ENCODE data around the gene PCDHGA4. TPM values are rescaled to one million over a fixed set of nuclear protein-coding genes. Genes with fewer than 3 reads are reported as not detected.

The PCDHGA4 gene
- 1.5 and 2.7 TPM in 2 replicates for total RNA-seq

DNA sequence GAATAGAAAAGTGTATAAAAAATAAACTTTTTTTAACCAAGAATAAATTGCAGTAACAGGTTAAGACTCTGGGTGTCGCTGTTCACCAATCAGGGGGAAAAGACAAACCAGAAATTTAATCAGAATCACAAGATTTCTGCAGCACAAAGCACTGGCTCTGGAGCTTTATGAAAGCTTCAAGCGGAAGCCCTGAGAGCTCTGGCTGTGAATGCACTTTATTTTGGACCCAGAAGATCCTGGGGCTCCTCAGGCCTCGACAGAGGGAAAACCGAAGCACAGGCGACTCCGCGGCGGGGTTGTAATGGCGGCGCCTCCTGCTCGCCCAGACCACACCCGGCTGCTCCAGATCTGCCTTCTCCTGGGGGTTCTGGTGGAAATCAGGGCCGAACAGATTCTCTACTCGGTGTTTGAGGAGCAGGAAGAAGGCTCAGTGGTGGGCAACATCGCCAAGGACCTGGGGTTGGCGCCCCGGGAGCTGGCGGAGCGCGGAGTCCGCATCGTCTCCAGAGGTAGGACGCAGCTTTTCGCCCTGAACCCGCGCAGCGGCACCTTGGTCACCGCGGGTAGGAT is at the start of gene PCDHGA4:
Gene PCDHGA4, plus strand, starts transcription at position 122 of the 570 bp plus-strand sequence. Its CDS starts 87 bp downstream, at position 209.

DNA sequence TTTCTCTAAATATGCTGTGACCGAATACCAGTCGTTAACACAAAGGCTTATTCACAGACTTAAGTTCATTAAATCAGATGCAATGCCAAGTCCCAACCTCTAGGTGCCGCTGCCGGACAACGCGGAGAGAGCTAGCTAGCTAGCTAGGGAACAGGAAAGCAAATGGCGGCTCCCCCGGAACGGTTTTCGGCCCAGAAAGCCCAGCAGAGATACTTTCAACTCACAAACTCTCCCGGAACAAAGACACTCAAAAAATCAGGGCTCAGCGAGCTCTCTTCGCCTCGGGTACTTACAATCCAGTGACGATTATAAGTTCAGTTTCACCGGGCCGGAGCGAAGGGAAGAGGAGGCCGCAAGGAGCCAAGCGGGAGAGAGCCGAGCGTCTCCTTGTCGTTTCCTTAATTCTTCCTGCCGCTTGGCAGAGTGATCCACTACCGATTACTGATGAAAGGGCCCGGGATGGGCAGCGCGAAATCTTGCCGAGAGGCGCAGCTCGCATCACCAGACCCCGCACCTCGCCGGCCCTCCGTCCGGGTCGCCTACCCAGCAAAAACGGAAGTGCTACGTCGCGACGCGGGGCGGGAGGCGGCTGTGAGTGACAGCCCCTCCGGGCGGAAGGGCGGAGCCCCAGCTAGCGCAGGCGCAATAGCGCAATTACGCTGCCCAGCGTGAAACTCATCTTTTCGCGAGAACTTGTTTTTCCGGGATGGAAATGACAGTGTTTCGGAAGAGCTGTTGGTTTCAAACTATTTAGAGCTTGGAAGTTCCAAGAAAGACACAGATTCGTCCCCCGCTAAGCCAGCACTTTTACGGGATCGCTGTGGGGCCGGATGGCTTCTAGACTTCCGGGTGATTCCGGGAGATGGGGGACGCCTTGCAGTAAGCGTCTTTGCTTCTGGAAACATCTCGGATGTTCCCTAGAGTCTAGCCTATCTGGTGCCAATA is 34.3 kb upstream of the PCDHGA4 start, which contains the start of gene TAF7:
Gene TAF7, minus strand, starts transcription at position 560 of the 945 bp plus-strand sequence. CDS start 740 bp downstream, outside the sequence.

GRCh38 chr5:141330299-141331080 is 24.3 kb upstream of the PCDHGA4 start, which contains the start of gene PCDHGA1:
Gene PCDHGA1, plus strand, starts transcription at chr5:141330514.

GRCh38 chr5:141338538-141339306 is 16.1 kb upstream of the PCDHGA4 start, which contains the start of gene PCDHGA2:
Gene PCDHGA2, plus strand, starts transcription at chr5:141338760.

DNA sequence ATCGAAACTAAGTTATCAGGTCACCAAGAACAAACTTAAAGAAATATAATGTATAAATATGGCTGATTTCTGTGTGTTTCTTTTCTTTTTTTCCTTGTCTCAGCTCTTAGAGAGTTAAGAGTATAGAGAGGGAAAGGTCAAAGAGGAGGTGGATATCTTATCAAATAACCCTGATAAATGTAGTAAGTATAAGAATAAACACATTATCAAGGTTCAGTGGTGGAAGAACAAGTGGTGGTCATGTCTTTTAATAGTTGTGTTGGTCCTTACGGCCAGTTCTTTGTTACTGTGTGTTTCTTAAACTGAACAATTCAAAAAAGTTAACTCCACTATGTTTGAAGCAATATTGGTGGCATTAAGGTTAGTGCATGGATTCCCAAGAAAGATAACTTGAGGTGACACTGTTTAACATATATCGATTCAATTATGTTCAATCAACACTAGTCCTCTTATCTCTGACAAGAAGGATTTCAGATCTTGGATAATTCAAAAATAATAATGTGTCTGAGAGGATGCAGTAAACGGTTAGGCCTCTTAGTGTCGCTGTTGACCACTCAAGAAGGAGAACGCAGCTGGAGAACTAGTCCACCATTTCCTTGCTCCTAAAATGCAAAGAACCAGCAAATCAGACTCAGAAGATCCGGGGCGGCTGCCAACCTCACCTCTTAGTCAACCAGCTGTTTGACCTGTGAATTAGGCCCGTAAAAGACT is 11.4 kb upstream of the PCDHGA4 start, which contains the start of gene PCDHGA3:
Gene PCDHGA3, plus strand, starts transcription at position 588 of the 711 bp plus-strand sequence. CDS start 205 bp downstream, outside the sequence.

DNA sequence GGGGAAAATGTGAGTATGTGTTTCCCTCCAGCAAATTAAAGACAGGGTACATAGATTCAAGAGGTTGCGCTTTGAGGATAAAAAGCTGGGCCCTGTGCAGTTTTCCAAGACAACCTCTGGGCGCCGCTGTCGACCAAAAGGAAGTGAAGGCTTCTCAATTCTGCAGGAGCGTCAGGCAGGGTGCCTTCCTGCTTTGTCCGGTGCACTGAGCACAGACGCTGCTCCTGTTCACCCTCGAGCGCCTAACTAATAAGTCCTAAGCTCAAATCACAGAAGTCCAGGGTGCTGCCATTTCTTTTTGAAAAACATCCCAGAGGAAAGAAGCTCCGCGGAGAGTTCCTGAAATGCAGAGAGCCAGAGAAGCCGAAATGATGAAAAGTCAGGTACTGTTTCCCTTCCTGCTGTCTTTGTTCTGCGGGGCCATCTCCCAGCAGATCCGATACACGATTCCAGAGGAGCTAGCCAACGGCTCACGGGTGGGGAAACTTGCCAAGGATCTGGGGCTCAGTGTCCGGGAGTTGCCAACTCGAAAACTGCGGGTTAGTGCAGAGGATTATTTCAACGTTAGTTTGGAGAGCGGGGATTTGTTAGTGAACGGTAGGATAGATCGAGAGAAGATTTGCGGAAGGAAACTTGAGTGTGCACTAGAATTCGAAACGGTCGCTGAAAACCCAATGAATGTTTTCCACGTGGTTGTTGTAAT is 4.8 kb upstream of the PCDHGA4 start, which contains the start of gene PCDHGB1:
Gene PCDHGB1, plus strand, starts transcription at position 183 of the 703 bp plus-strand sequence. Its CDS starts 162 bp downstream, at position 345.

GRCh38 chr5:141359790-141360426 is 5.1 kb downstream of the PCDHGA4 start, which contains the start of gene PCDHGB2:
Gene PCDHGB2, plus strand, starts transcription at chr5:141359994. Its CDS starts 142 bp downstream, at chr5:141360136.

GRCh38 chr5:141363952-141364660 is 9.3 kb downstream of the PCDHGA4 start, which contains the start of gene PCDHGA5:
Gene PCDHGA5, plus strand, starts transcription at chr5:141364162. Its CDS starts 169 bp downstream, at chr5:141364331.

DNA sequence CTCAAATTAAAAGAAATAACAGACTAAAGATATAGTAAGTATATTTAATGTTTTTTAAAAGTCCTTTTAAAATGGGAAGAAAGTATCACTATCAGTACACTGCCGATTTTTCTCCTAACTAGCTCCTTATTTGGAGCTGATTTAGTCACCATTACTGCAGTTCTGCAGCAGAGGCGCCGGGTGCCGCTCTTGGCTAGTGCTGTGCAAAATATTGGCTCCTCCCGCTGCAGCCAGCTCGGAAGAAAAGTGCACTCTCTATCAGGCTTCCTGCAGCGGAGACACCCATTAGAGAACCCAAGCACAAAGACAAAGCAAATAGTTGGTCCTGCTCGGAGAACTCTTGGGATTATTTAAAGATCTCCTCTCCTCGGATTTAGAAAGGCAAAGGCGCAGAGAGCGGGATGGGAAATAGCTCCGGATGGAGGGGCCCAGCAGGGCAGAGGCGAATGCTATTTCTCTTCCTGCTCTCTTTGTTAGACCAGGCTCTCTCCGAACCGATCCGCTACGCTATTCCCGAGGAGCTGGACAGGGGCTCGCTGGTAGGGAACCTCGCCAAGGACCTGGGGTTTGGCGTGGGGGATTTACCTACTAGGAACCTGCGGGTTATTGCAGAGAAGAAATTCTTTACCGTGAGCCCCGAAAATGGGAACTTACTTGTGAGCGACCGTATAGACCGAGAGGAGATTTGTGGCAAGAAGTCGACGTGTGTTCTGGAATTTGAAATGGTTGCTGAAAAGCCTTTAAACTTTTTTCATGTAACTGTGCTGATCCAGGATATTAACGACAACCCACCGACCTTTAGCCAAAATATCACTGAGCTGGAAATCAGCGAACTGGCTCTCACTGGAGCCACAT is 15.4 kb downstream of the PCDHGA4 start, which contains the start of gene PCDHGB3:
Gene PCDHGB3, plus strand, starts transcription at position 249 of the 855 bp plus-strand sequence. Its CDS starts 153 bp downstream, at position 402.

DNA sequence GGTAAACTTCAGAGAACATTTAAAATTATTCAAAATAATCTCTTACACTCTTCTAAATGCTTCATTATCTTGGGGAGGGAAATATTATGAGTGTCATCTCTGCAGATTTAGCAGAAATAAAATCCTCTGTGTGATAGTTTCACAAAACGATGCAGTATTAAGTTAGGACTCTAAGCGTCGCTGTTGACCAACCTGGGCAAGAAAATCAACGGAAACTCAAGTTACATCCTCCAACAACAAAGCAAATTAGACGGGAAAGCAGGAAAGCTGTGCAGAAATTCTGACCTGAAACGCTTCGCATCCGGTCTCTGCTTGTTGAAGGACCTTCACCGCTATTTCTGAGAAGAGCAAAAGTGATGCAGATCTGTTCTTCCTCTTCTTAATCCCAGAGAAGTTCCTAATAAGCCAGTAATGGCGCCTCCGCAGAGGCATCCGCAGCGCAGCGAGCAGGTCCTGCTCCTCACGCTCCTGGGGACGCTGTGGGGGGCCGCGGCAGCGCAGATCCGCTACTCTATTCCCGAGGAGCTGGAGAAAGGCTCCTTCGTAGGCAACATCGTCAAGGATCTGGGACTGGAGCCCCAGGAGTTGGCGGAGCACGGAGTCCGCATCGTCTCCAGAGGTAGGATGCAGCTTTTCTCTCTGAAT is 19.0 kb downstream of the PCDHGA4 start, which contains the start of gene PCDHGA6:
Gene PCDHGA6, plus strand, starts transcription at position 219 of the 645 bp plus-strand sequence. Its CDS starts 193 bp downstream, at position 412.

GRCh38 chr5:141382469-141383294 is 27.9 kb downstream of the PCDHGA4 start, which contains the start of gene PCDHGA7:
Gene PCDHGA7, plus strand, starts transcription at chr5:141382742. Its CDS starts 158 bp downstream, at chr5:141382900.

GRCh38 chr5:141387557-141388311 is 32.9 kb downstream of the PCDHGA4 start, which contains the start of gene PCDHGB4:
Gene PCDHGB4, plus strand, starts transcription at chr5:141387698. Its CDS starts 187 bp downstream, at chr5:141387885.

GRCh38 chr5:141392429-141393198 is 37.8 kb downstream of the PCDHGA4 start, which contains the start of gene PCDHGA8:
Gene PCDHGA8, plus strand, starts transcription at chr5:141392633. Its CDS starts 181 bp downstream, at chr5:141392814.

All from placental epithelial cell (primary cell).